Transverse colon (tissue), 4 donors: ENCODE data around the gene FUZ.

Experiments
- CTCF ChIP-seq, 5 experiments: fragments of 200-600 bp in 3 of 5; fragments of 450-650 bp in 2 of 5; sonication (generic) in 3 of 5; IDR thresholded peaks; 1 replicate in 2 of 5; 2 replicates in 3 of 5; pipeline ENCODE4 v1.5.1; 2016 to 2017; ENCODE audit warnings: antibody characterized with exemption in 5 of 5, inconsistent platforms in 3 of 5, mild to moderate bottlenecking in 2 of 5, moderate library complexity in 1 of 5
- POLR2A ChIP-seq: fragments of 450-650 bp; IDR thresholded peaks from one replicate; pipeline ENCODE4 v1.6.1; 2016; ENCODE audit warnings: antibody characterized with exemption, mild to moderate bottlenecking, moderate library complexity
- POLR2AphosphoS5 ChIP-seq, 3 donors: sonication (generic); formaldehyde crosslinking; IDR thresholded peaks; one replicate each; pipeline ENCODE4 v1.6.1; 2016; ENCODE audit warnings: antibody characterized with exemption in 3 of 3

- TF ChIP-seq CTCF (IDR thresholded peaks at IDR 0.05) (no peak), POLR2A (no peak), POLR2AphosphoS5 (IDR thresholded peaks at IDR 0.05) (no peak)
Measured at GRCh38 chr19:49787746-49788145, 25.3 kb downstream of the FUZ start.
